ENCODE measurements around the gene GGA2.

GGA2 gene

DNA sequence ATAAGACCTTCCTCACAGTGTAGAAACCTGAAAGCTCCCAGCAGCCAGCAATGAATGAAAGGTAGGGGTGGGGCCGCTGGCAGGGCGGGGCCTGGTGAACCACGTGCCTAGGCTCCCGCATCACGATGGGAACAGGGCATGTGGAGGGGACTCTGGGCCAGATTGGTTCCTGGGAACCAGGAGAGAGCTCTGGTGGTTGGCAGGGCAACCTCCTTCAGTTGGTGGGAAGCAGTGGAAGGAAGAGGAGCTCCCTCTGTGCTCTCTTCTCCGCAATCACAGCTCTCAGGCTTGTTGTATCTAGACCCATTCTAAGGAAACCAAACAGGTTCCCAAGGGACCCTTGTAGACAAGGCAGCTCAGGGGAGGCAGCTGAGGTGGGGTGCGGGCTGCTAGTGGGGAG is 10.5 kb downstream of the GGA2 start:
- no peak overlapping the region for H3K9ac ChIP-seq (ENCODE audit: low read length)
- no peaks in the 10 kb centered on the region for H3K9me3 ChIP-seq (ENCODE audit: control insufficient read depth, low read depth, low read length)
- peaks cover 14% of the 10 kb centered on the region for H3K36me3 ChIP-seq (ENCODE audit: control insufficient read depth, low read depth, low read length)
- no peak overlapping the region for H3K4me3 ChIP-seq (ENCODE audit: low read length)
- no peak overlapping the region for H3K27ac ChIP-seq (ENCODE audit: low read length)
- H3K27me3 ChIP-seq (ENCODE audit: control insufficient read depth, insufficient read depth, low read length), result no peaks in the 10 kb centered on the region
- H3K4me1 ChIP-seq (ENCODE audit: control insufficient read depth, low read depth, low read length), result peaks cover 3% of the 10 kb centered on the region

DNA sequence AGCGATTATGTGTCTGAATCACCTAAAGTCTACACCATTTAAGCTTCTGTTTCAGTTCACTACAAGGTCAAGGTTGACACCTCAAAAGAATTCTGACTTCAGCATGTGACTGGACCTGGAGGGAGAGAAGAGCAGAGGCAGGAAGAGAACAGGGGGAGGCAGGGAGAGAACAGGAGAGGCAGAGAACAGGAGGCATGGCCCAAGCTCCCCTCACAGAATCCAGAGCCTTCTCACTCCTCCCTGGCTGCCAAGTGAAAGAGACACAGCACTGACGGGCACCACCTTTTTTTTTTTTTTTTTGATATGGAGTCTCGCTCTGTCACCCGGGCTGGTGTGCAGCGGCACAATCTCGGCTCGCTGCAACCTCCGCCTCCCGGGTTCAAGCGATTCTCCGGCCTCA is 11.4 kb downstream of the GGA2 start:
- no peaks in the 10 kb centered on the region for H3K9me3 ChIP-seq (ENCODE audit: control insufficient read depth, low read depth, low read length)
- no peaks in the 10 kb centered on the region for H3K27me3 ChIP-seq (ENCODE audit: control insufficient read depth, insufficient read depth, low read length)
- peaks cover 23% of the 10 kb centered on the region for H3K36me3 ChIP-seq (ENCODE audit: control insufficient read depth, low read depth, low read length)
- H3K4me1 ChIP-seq (ENCODE audit: control insufficient read depth, low read depth, low read length), result no peaks in the 10 kb centered on the region
- H3K4me3 ChIP-seq (ENCODE audit: low read length), result no peak overlapping the region
- H3K27ac ChIP-seq (ENCODE audit: low read length), result no peak overlapping the region
- H3K9ac ChIP-seq (ENCODE audit: low read length), result no peak overlapping the region

DNA sequence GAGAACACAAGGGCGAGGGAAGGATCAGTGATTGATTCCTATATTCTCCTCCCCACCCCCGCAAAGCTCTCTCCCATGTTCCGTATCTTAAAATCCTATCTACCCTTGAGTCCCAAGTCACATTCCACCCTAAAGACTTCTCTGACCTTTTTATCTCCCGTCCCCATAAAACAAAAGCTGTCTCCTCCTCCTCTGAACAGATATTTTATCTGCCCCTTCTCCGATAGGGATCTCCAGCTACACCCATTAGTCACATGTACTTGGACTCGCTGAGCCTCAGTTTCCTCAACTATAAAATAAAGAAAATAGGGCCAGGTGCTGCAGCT is 12.8 kb downstream of the GGA2 start:
- H3K27me3 ChIP-seq (ENCODE audit: control insufficient read depth, insufficient read depth, low read length), result no peaks in the 10 kb centered on the region
- no peak overlapping the region for H3K27ac ChIP-seq (ENCODE audit: low read length)
- H3K4me3 ChIP-seq (ENCODE audit: low read length), result no peak overlapping the region
- H3K9me3 ChIP-seq (ENCODE audit: control insufficient read depth, low read depth, low read length), result no peaks in the 10 kb centered on the region
- no peak overlapping the region for H3K9ac ChIP-seq (ENCODE audit: low read length)
- H3K4me1 ChIP-seq (ENCODE audit: control insufficient read depth, low read depth, low read length), result no peaks in the 10 kb centered on the region
- peaks cover 37% of the 10 kb centered on the region for H3K36me3 ChIP-seq (ENCODE audit: control insufficient read depth, low read depth, low read length)

- Histone ChIP-seq H3K27ac (ENCODE audit: low read length) (no peak overlapping the region), H3K9ac (ENCODE audit: low read length) (no peak overlapping the region)
These were observed 13.3 kb downstream of the GGA2 start for GRCh38 chr16:23496821-23497542.

GRCh38 chr16:23495671-23496070 is 14.6 kb downstream of the GGA2 start:
- Histone ChIP-seq H3K27me3 (ENCODE audit: control insufficient read depth, insufficient read depth, low read length) (no peaks in the 10 kb centered on the region), H3K27ac (ENCODE audit: low read length) (no peak overlapping the region), H3K4me3 (ENCODE audit: low read length) (no peak overlapping the region), H3K9me3 (ENCODE audit: control insufficient read depth, low read depth, low read length) (no peaks in the 10 kb centered on the region), H3K4me1 (ENCODE audit: control insufficient read depth, low read depth, low read length) (no peaks in the 10 kb centered on the region), H3K36me3 (ENCODE audit: control insufficient read depth, low read depth, low read length) (peaks cover 52% of the 10 kb centered on the region), H3K9ac (ENCODE audit: low read length) (no peak overlapping the region)

More at GRCh38 chr16:23496821-23497542, 13.3 kb downstream of the GGA2 start:
- H3K9me3 ChIP-seq (ENCODE audit: control insufficient read depth, low read depth, low read length), result no peaks in the 10 kb centered on the region
- H3K4me3 ChIP-seq (ENCODE audit: low read length), result no peak overlapping the region
- peaks cover 41% of the 10 kb centered on the region for H3K36me3 ChIP-seq (ENCODE audit: control insufficient read depth, low read depth, low read length)
- no peaks in the 10 kb centered on the region for H3K27me3 ChIP-seq (ENCODE audit: control insufficient read depth, insufficient read depth, low read length)
- no peaks in the 10 kb centered on the region for H3K4me1 ChIP-seq (ENCODE audit: control insufficient read depth, low read depth, low read length)

- H3K27me3 ChIP-seq (ENCODE audit: control insufficient read depth, insufficient read depth, low read length), result no peaks in the 10 kb centered on the region
- H3K4me1 ChIP-seq (ENCODE audit: control insufficient read depth, low read depth, low read length), result no peaks in the 10 kb centered on the region
- H3K9ac ChIP-seq (ENCODE audit: low read length), result no peak overlapping the region
- no peaks in the 10 kb centered on the region for H3K9me3 ChIP-seq (ENCODE audit: control insufficient read depth, low read depth, low read length)
- H3K4me3 ChIP-seq (ENCODE audit: low read length), result no peak overlapping the region
- H3K36me3 ChIP-seq (ENCODE audit: control insufficient read depth, low read depth, low read length), result peaks cover 64% of the 10 kb centered on the region
- no peak overlapping the region for H3K27ac ChIP-seq (ENCODE audit: low read length)
These were observed 16.1 kb downstream of the GGA2 start for GRCh38 chr16:23494188-23494587.

DNA sequence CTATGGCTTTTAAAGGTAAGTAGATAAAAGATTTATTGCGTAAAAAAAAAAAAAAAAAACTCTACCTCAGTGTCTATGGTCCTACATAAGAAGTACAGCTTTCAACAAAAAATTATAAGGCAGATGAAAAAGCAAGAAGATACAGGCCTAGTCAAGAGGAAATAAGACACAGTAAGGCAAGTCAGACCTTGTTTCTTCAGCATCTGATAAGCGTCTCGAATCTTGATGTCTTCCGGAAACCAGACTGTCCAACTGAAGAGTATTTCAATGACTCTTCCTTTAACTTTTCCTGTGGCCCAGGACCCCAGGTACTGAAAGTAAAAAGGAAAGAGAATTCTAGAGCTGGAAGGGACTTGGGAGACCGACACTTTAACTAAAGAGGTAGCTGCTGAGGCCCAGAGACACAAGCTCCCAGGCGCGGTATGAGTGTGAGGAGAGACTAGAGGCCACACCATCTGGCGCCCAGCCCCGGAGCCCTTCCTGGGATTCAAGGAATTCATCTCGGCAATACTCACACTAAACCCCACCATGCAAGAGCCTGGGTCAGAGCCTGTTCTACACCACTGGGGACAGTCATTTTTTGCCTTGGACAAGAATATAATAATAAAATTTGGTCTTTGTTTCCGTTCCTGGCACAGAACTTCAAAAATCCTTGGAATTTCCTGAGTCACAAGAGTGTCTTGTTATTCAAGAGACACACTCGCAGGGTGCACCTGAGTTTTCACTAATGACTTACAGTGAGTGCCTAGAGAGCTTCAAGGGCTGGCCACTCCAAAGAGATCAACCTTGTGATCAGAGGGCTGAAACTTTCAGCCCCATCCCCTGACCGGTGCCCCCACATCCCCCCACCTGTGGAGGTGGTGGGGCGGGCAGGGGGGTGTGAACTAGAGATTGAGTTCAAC is 18.6 kb downstream of the GGA2 start:
- no peaks in the 10 kb centered on the region for H3K9me3 ChIP-seq (ENCODE audit: control insufficient read depth, low read depth, low read length)
- no peak overlapping the region for H3K4me3 ChIP-seq (ENCODE audit: low read length)
- H3K36me3 ChIP-seq (ENCODE audit: control insufficient read depth, low read depth, low read length), result peaks cover 86% of the 10 kb centered on the region
- no peak overlapping the region for H3K9ac ChIP-seq (ENCODE audit: low read length)
- no peaks in the 10 kb centered on the region for H3K27me3 ChIP-seq (ENCODE audit: control insufficient read depth, insufficient read depth, low read length)
- H3K27ac ChIP-seq (ENCODE audit: low read length), result no peak overlapping the region
- no peaks in the 10 kb centered on the region for H3K4me1 ChIP-seq (ENCODE audit: control insufficient read depth, low read depth, low read length)

GRCh38 chr16:23486480-23486879 is 23.8 kb downstream of the GGA2 start:
- no peaks in the 10 kb centered on the region for H3K4me1 ChIP-seq (ENCODE audit: control insufficient read depth, low read depth, low read length)
- peaks cover 89% of the 10 kb centered on the region for H3K36me3 ChIP-seq (ENCODE audit: control insufficient read depth, low read depth, low read length)
- H3K4me3 ChIP-seq (ENCODE audit: low read length), result no peak overlapping the region
- no peaks in the 10 kb centered on the region for H3K9me3 ChIP-seq (ENCODE audit: control insufficient read depth, low read depth, low read length)
- H3K27ac ChIP-seq (ENCODE audit: low read length), result no peak overlapping the region
- H3K27me3 ChIP-seq (ENCODE audit: control insufficient read depth, insufficient read depth, low read length), result no peaks in the 10 kb centered on the region
- H3K9ac ChIP-seq (ENCODE audit: low read length), result no peak overlapping the region

DNA sequence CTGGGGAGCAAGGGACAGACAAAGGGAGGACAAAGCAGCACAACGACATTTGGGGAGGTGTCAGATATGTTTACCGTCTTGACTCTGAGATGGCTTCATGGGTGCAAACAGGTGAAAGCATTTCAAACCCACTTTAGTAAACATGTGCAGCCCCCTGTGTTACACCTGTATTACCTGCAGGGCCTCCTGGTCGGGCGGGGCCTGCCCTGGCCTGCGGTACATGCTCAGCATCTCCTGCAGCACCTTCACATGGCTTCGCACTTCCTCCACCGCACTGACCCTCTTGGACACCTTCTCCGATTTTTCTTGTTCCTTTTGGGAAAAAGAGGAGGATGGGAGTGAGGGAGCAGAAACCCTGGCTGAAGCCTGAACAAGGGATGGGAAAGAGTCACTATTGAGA is 24.5 kb downstream of the GGA2 start:
- H3K27ac ChIP-seq (ENCODE audit: low read length), result no peak overlapping the region
- no peak overlapping the region for H3K4me3 ChIP-seq (ENCODE audit: low read length)
- no peak overlapping the region for H3K9ac ChIP-seq (ENCODE audit: low read length)
- H3K4me1 ChIP-seq (ENCODE audit: control insufficient read depth, low read depth, low read length), result no peaks in the 10 kb centered on the region
- no peaks in the 10 kb centered on the region for H3K27me3 ChIP-seq (ENCODE audit: control insufficient read depth, insufficient read depth, low read length)
- no peaks in the 10 kb centered on the region for H3K9me3 ChIP-seq (ENCODE audit: control insufficient read depth, low read depth, low read length)
- H3K36me3 ChIP-seq (ENCODE audit: control insufficient read depth, low read depth, low read length), result peaks cover 89% of the 10 kb centered on the region

DNA sequence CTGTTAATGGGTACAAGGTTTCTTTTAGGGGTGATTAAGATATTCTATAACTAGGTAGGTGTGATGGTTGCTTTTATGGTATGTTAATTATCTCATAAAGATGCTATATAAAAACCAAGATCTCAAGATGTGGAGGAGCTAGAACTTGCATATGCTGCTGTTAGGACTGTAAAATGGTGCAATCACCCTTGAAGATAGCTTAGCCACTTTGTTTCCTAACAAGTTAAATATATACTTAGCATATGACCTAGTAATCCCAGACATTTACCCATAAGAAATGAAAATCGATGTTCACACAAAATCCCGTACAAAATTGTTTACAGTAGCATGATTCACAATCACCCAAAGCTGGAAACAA is 25.1 kb downstream of the GGA2 start:
- no peaks in the 10 kb centered on the region for H3K9me3 ChIP-seq (ENCODE audit: control insufficient read depth, low read depth, low read length)
- H3K4me3 ChIP-seq (ENCODE audit: low read length), result no peak overlapping the region
- no peaks in the 10 kb centered on the region for H3K27me3 ChIP-seq (ENCODE audit: control insufficient read depth, insufficient read depth, low read length)
- H3K9ac ChIP-seq (ENCODE audit: low read length), result no peak overlapping the region
- peaks cover 93% of the 10 kb centered on the region for H3K36me3 ChIP-seq (ENCODE audit: control insufficient read depth, low read depth, low read length)
- H3K27ac ChIP-seq (ENCODE audit: low read length), result no peak overlapping the region
- no peaks in the 10 kb centered on the region for H3K4me1 ChIP-seq (ENCODE audit: control insufficient read depth, low read depth, low read length)

DNA sequence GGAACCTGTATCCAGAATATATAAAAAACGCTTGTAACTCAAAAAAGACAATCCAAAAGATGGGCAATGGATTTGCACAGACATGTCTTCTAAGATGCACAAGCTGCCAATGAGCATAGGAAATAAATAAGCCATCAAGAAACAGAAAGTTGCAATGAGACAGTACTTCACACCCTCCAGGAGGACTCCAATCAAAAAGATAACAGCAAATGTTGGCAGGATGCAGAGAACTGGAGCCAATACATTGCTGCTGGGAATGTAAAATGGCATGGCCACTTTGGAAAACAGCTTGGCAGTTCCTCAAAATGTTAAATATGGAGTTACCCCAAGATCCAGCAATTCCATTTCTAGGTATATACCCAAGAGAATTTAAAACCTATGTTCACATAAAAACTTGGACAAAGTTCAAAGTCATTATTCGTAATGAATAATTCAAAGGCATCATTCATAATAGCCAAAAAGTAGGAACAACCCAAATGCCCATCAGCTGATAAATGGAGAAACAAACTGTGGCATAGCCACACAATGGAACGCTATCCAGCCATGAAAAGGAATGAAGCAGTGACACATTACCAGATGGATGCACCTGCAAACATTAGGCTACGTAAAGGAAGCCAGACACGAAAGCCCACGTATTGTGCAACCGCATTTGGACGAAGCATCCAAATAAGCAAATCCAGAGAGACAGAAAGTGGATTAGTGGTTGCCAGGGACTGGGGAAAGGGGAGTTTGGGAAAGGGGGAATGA is 25.6 kb downstream of the GGA2 start:
- Histone ChIP-seq H3K27ac (ENCODE audit: low read length) (no peak overlapping the region), H3K9ac (ENCODE audit: low read length) (no peak overlapping the region), H3K9me3 (ENCODE audit: control insufficient read depth, low read depth, low read length) (no peaks in the 10 kb centered on the region), H3K27me3 (ENCODE audit: control insufficient read depth, insufficient read depth, low read length) (no peaks in the 10 kb centered on the region), H3K36me3 (ENCODE audit: control insufficient read depth, low read depth, low read length) (peaks cover 93% of the 10 kb centered on the region), H3K4me1 (ENCODE audit: control insufficient read depth, low read depth, low read length) (no peaks in the 10 kb centered on the region), H3K4me3 (ENCODE audit: low read length) (no peak overlapping the region)
